ENCODE measurements around the gene ARHGEF1.

The ARHGEF1 gene

GRCh38 chr19:41920882-41921576 is 38.0 kb downstream of the ARHGEF1 start:
- peak; percentile 24 for DNase-seq

DNA sequence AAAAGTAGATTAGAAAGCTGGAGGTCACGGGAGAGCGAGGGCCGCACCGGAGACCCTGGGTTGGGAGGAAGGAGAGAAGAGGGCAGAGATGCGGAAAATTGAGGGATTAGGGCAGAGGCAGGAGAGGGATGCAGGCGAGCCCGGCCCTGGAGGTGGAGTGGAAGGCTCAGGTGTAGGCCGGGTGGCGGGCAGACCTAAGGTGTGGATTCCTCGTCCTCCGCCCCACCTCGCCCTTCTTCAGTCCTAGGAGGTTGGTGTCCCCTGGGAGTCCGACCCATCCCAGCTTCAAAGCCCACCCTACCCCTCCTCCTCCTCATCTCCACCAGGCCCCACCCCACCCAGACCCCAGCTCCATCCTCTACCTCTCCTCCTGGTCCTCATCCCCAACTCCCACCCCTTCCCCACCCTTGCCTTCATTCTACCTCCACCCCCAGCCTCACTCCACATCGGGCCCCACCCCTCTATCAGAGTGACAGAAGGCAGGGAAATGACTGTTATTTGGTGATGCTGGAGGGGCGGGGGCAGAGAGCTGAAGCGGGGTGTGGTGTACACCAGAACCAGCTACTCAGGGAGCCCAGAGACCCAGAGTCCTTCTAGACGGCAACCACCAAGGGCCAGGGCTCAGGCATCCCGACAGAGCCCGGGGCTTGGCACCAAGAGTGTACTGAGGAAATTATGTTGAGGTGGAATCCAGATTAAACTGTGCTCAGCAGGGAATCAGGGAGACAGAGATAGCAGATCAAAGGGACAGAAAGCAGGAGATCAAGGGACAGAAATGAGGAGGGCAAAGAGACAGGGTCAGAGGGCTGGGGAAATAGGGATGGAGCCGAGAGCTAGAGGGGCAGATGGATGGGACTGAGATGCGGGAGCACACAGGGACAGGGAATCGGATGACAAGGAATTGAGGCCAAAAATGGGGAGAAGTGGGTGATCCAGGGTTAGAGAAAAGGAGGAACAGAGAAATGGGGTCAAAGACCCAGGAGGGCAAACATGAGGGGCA is 38.9 kb downstream of the ARHGEF1 start:
- no peak for DNase-seq

- DNase-seq, result no peak
Measured at GRCh38 chr19:41922585-41922984, 39.6 kb downstream of the ARHGEF1 start.

DNA sequence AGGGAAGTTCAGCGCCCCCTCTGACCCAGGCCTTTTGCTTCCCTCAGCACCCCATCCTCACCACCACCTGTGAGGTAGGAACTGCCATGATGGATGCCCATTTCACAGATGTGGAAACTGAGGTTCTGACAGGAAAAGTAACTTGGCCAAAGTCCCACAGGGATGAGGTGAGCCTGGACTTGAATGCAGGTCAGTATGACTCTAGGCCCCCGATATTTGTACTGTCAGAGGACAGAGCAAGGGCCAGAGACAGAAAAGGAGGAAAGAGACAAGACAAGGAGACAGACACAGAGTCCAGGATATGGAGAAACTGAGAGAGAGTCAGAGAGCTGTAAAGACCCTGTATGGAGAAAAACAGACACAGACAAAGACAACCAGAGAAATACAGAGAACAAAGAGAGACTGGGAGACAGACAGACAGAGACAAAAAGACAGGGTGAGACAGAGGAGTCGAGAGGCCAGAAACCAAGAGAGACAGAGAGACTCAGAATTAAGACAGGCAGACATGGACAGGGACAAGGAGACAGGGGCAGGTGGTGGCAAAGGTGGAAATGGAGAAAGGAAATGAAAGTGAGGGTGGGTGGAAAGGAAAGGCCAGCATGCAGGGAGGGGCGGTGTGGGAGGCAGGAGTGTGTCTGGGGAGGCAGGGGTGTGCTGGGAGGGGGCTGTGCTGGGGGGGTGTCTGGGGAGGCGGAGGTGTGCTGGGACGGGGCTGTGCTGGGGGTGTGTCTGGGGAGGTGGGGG is 40.2 kb downstream of the ARHGEF1 start:
- no peak for DNase-seq

DNA sequence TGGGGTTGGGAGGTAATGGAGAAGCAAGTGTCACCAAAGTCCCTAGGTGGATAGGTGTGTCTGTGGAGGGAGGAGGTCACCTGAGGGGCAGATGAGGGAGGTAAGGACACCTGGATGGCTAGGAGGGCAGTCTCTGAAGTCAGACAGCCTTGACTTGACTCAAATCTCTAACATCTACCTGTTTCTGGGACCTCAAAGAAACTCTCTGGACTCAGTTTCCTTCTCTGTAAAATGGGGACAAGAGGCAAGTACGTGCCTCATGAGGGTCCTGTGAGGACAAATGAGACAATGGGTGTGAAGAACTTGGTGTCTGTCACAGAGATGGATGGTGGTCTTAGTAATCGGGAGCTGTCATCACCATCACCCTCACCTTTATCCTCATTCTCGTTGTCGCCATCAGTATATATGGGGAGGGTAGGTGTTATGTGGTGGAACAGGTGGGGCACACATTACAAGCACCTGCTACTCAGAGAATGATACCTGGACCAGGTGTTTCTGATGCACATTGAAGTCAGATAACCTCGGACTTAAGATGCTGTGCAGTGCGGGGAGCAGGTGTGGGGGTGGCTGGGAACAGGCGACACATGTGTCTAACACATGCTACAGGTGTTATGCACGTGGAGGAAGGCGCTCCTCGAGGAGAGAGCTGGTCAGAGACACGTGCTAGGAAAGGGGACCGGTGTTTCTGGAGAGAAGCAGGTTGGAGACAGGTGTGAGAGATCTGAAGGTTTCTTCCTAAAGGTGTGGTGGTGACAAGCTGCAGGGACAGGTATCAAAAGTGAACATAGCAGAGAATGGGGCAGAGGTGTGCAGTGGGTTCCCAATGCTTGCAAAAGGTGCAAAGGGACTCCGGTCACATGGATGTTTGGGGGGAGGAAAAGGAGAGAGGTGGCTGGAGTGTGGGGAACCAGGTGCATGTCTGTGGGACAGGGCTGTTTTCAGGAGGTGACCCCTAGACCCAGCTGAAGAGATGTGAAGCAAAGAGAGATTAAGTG is 41.5 kb downstream of the ARHGEF1 start:
- DNase-seq, result no peak

GRCh38 chr19:41925208-41926003 is 42.4 kb downstream of the ARHGEF1 start:
- no peak for DNase-seq

GRCh38 chr19:41926028-41926762 is 43.2 kb downstream of the ARHGEF1 start:
- DNase-seq, result no peak

DNA sequence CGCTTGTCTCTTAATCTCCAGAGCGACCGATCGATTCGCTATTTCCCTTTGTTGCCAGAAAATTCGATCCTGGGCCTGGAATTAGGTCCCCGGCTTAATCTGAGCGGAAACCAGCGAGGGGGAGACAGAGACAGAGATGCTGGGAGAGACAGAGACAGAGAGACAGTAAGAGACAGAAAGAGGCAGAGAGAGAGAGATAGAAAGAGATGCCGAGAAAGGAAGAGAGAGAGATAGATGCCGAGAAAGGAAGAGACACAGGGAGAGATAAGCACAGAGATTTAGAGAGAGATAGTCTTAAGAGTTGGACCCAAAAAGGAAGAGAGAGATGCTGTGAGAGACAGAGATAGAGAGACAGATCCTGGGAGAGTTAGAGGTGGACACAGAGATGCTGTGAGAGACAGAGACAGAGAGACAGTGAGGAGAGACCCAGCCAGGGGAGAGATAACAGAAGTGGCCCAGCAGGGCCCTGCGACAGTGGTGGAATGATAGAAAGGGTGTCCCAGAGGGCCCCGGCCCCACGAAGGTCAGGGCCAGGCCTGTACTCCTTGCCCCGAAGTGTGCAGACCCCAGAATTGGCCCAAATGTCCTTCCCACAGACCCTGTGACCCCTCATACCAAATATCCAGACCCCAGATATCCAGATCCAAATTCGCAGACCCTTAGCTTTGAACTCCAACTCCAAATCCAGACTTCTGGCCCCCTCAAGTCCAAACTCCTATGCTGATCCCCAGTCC is 43.9 kb downstream of the ARHGEF1 start:
- DNase-seq, result no peak

- DNase-seq, result peak; percentile 74
Measured at GRCh38 chr19:41927497-41928192, 44.7 kb downstream of the ARHGEF1 start.

GRCh38 chr19:41928221-41928683 is 45.3 kb downstream of the ARHGEF1 start, which contains the start of gene ERFL:
ERFL (minus strand) TSS chr19:41928449; CDS start chr19:41912919, 15,530 bp downstream.
- peak; percentile 56 for DNase-seq

- peak; percentile 69 for DNase-seq
Measured at GRCh38 chr19:41928754-41929535, 46.0 kb downstream of the ARHGEF1 start.

GRCh38 chr19:41929536-41930071 is 46.6 kb downstream of the ARHGEF1 start:
- DNase-seq, result no peak

- DNase-seq, result no peak
Measured at GRCh38 chr19:41930322-41930722, 47.3 kb downstream of the ARHGEF1 start.

DNA sequence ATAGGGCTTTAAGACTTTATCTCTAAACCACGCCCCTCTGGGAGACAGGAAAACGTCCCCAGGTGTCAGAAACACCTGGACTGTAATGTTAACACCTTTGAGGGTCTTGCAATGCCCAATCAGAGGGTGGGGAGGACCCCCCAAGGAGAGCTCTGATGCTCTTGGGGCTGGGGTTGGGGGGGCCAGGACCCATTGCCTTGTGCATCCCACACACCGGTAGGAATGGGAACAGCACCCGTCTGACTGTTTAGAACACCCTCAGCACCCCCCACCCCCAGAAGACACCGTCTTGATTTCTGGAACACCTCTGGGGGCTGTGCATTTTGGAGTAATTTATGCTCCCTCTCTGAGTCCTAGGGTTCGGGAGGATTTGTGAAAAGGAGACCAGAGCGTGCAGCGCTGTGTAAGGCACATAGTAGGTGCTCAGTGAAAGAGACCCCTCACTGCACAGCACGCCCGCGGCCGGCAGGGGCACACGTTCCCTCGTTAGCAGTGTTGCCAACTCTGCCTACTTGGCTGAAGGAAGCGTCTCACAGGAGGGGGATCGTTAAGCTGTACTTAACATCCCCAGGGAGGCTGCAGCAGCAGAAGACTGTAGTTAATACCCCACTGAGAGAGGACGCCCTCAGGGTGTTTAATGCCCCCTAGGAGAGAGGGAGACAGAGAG is 48.1 kb downstream of the ARHGEF1 start:
- DNase-seq, result peak; percentile 31

DNA sequence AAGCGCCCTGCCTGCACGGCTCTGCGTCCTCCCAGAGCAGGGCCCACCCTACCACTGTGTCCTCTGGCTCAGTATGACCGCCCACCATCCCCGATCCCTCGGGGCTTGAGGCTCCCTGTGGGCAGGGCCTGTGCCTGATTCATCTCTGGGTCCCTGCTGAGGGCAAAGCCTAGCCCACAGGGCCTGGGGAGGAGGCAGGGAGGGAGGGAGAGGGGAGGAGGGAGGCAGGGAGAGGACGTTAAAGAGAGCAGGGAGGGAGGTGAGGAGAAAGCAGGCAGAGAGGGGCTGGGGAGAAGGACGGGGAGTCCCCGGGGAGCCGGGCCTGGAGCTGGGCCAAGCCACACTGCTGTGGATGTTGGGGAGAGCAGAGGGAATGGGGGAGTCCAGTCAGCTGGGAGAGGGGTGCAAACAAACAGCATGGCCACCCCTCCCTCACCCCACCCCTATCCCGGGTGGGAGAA is 49.3 kb downstream of the ARHGEF1 start:
- no peak for DNase-seq

DNA sequence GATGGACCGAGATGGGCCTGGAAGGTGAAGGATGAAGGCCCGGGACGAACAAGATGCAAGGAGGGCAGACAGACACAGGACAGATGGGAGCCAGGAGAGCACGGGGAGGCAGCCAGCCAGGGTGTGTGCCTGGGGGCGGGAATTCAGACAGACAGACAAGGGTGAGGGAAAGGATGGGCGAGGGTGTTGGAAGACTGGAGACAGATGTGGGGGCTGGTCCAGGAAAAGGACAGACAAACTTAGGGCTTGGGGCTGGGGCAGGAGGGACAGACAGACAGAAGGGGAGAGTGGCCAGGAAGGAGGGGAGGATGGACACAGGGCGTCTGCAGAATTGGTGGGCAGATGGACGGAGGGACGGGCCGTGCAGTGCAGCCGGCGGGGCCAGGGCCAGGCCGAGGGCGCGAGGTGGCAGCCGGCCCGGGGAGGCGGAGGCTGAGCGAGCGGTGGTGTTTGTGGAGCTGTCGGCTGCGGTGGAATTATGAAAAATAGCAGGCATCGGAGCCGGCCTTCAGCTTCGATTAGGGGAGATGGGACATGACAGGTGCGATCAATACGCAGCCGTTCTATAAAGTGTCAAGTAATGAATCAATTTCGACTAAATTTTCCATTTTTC is 49.8 kb downstream of the ARHGEF1 start:
- no peak for DNase-seq

Measured in CD4-positive, alpha-beta T cell treated with Interleukin-17A for 4 hours (primary cell).